ENCODE measurements around the gene SPTSSB. TPM values are rescaled to one million over a fixed set of nuclear protein-coding genes. Genes with fewer than 3 reads are reported as not detected.

The SPTSSB gene
- polyA plus RNA-seq, 2 of the 4 experiments (the other 2 are of a cell fraction): 0.06 to 0.43 TPM

DNA sequence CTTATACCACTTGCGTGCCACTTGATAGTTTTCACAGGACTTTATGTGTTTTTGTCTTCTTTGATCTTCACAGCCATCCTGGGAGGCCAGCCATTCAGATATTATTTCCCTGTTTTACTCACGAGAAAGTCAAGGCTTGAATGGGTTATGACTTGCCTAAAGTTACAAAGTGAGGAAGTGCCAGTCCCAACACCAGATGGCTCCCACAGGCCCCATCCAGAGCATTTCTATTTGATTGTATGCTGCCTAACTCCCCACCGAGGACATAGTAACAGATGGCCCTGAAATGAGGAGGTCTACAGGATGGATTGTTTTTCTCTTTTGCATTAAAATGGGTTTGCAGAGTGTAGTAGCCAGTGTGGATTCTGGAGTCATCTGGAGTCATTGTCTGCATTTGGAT lies 74.5 kb downstream of the SPTSSB start:
- no peaks in the 10 kb centered on the region for H3K9me3 ChIP-seq
- WGBS (ENCODE audit: missing lambda C conversion rate): 35% methylated on average over 3 of the region's 3 CpGs
- FAIRE-seq (no peak), DNase-seq (ENCODE audit: low read depth in 1 of 2, low spot score in 1 of 2) (no peak), ATAC-seq (no peak)
- TF ChIP-seq ZFP36 (IDR thresholded peaks at IDR 0.05; ENCODE audit: borderline replicate concordance, partially characterized antibody): no peak
- no peak for TF ChIP-seq RARB (CRISPR knock-in tag; IDR thresholded peaks at IDR 0.05)
- H3K4me1 ChIP-seq: no peaks in the 10 kb centered on the region
- no peak overlapping the region for H3K27ac ChIP-seq
- H3K4me3 ChIP-seq: no peak overlapping the region
- ChIA-PET POLR2A (no interaction called here), CTCF (no interaction called here)
- H3K4me2 ChIP-seq: no peak overlapping the region

GRCh38 chr3:161295325-161295724 lies 76.0 kb downstream of the SPTSSB start:
- no peak overlapping the region for H3K4me3 ChIP-seq
- ATAC-seq (no peak), DNase-seq (ENCODE audit: low read depth in 1 of 2, low spot score in 1 of 2) (no peak), FAIRE-seq (no peak)
- no peaks in the 10 kb centered on the region for H3K4me1 ChIP-seq
- no peak overlapping the region for H3K27ac ChIP-seq
- POLR2A ChIA-PET: no interaction called here
- CTCF ChIA-PET: no interaction called here
- H3K9me3 ChIP-seq: no peaks in the 10 kb centered on the region
- H3K4me2 ChIP-seq: no peak overlapping the region
- no peak for TF ChIP-seq FOXS1 (CRISPR knock-in tag; IDR thresholded peaks at IDR 0.05)
- TF ChIP-seq TP53 (CRISPR knock-in tag; IDR thresholded peaks at IDR 0.05): no peak
- TF ChIP-seq TFCP2L1 (CRISPR knock-in tag; IDR thresholded peaks at IDR 0.05): no peak
- TF ChIP-seq POLR2A (IDR thresholded peaks at IDR 0.05; ENCODE audit: low read length): no peak
- TF ChIP-seq EP300 (IDR thresholded peaks at IDR 0.05): no peak
- TF ChIP-seq CHD4 (IDR thresholded peaks at IDR 0.05; ENCODE audit: borderline replicate concordance): no peak
- no peak for TF ChIP-seq RARB (CRISPR knock-in tag; IDR thresholded peaks at IDR 0.05)

Other genes starting within 250 kb of the SPTSSB start
- gene NMD3, start 150.2 kb downstream of the SPTSSB start, polyA plus RNA-seq (2011; rRNA removed): 60.6 and 66.5 TPM in 2 replicates
- gene NMD3, start 150.2 kb downstream of the SPTSSB start, polyA plus RNA-seq (2017; fragmentation: RNase III; extraction: RNeasy Plus Mini Kit Qiagen cat#74134 plus additional on column Dnase treatment): 53.4 to 62.0 TPM (median 56.3 TPM) in 3 replicates
- gene OTOL1, start 125.3 kb upstream of the SPTSSB start, polyA plus RNA-seq (2011; rRNA removed): not detected in 2 replicates
- gene OTOL1, start 125.3 kb upstream of the SPTSSB start, polyA plus RNA-seq (2017; fragmentation: RNase III; extraction: RNeasy Plus Mini Kit Qiagen cat#74134 plus additional on column Dnase treatment): not detected in 3 replicates